Mesendoderm (in vitro differentiated cells): ENCODE results near the gene RAB6B.
A peak's percentile ranks its signal among the peaks of the same experiment; 100 is the strongest.

Source experiments
- DNase-seq: peaks from one replicate; pipeline ENCODE4 v3.0.0; 2013
- H2AK5ac ChIP-seq: 2 replicates; pipeline ENCODE4 v1.6.1; 2013; ENCODE audit warnings: low read length, inconsistent platforms
- H2BK120ac ChIP-seq: 2 replicates; pipeline ENCODE4 v1.6.1; 2013; ENCODE audit warnings: low read depth, mild to moderate bottlenecking, low read length, moderate library complexity, mixed read lengths
- H2BK15ac ChIP-seq: replicated peaks from 2 replicates; pipeline ENCODE4 v1.6.1; 2013; ENCODE audit warnings: low read depth, mild to moderate bottlenecking, moderate library complexity
- H2BK5ac ChIP-seq: 2 replicates; pipeline ENCODE4 v1.6.1; 2013; ENCODE audit warnings: low read length, inconsistent platforms
- H3K18ac ChIP-seq: 2 replicates; pipeline ENCODE4 v1.6.1; 2013; ENCODE audit warnings: mild to moderate bottlenecking, low read length, mixed read lengths
- H3K23ac ChIP-seq: one replicate; pipeline ENCODE4 v1.6.1; 2013; ENCODE audit warnings: low read length
- H3K27ac ChIP-seq: 2 replicates; pipeline ENCODE4 v1.5.1; 2013; ENCODE audit warnings: low read depth, mild to moderate bottlenecking, inconsistent platforms, low read length, moderate library complexity
- H3K27me3 ChIP-seq: 2 replicates; pipeline ENCODE4 v1.6.1; 2013; ENCODE audit warnings: low read length, control low read depth, mild to moderate bottlenecking, inconsistent platforms; ENCODE audit not compliant: insufficient read depth, poor library complexity
- H3K36me3 ChIP-seq: 2 replicates; pipeline ENCODE4 v1.6.1; 2013; ENCODE audit warnings: low read length, inconsistent platforms; ENCODE audit not compliant: control insufficient read depth, insufficient read depth
- H3K4ac ChIP-seq: one replicate; pipeline ENCODE4 v1.6.1; 2013; ENCODE audit warnings: low read depth, mild to moderate bottlenecking, low read length, moderate library complexity
- H3K4me1 ChIP-seq: 2 replicates; pipeline ENCODE4 v1.6.1; 2013; ENCODE audit warnings: low read depth, low read length, inconsistent platforms; ENCODE audit not compliant: control insufficient read depth
- H3K4me2 ChIP-seq: 2 replicates; pipeline ENCODE4 v1.6.1; 2013; ENCODE audit warnings: low read length
- H3K4me3 ChIP-seq: 2 replicates; pipeline ENCODE4 v1.5.1; 2013; ENCODE audit warnings: mild to moderate bottlenecking, low read length
- H3K56ac ChIP-seq: one replicate; pipeline ENCODE4 v1.6.1; 2013; ENCODE audit warnings: low read length
- H3K79me1 ChIP-seq: 2 replicates; pipeline ENCODE4 v1.6.1; 2013; ENCODE audit warnings: low read length, inconsistent platforms
- H3K79me2 ChIP-seq: 2 replicates; pipeline ENCODE4 v1.6.1; 2013; ENCODE audit warnings: mild to moderate bottlenecking, low read length; ENCODE audit not compliant: control insufficient read depth, insufficient read depth
- H3K9ac ChIP-seq: 2 replicates; pipeline ENCODE4 v1.6.1; 2013; ENCODE audit warnings: low read length, inconsistent platforms
- H4K5ac ChIP-seq: one replicate; pipeline ENCODE4 v1.6.1; 2013; ENCODE audit warnings: low read length
- H4K8ac ChIP-seq: one replicate; pipeline ENCODE4 v1.6.1; 2013; ENCODE audit warnings: low read depth, mild to moderate bottlenecking, control low read depth, low read length, moderate library complexity
- WGBS: extraction: QIAGEN DNeasy Blood & Tissue Kit; methylation state at CpG from one replicate; pipeline ENCODE4 v1.1.7; 2013; ENCODE audit warnings: low lambda C conversion rate, missing lambda C conversion rate; ENCODE audit not compliant: insufficient coverage; ENCODE audit errors: extremely low coverage; 5-methylcytosine and 5-hydroxymethylcytosine counted together

Gene RAB6B

DNA sequence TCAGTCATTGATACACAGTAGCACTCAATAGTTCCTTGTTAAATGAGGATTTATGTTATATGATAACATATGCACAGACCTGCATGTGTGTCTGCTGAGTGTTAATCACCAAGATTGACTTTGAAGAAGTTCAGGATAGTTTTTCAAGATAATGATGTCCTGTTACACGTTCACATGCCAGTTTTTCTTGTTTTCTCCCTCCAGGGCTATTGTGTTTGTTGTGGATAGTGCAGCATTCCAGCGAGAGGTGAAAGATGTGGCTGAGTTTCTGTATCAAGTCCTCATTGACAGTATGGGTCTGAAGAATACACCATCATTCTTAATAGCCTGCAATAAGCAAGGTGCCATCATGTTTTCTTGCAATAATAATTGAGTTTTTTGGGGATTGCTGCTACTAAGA lies 80.3 kb downstream of the RAB6B start:
- DNase-seq: no peak
- no peak overlapping the region for H2BK120ac ChIP-seq
- H3K79me1 ChIP-seq: peaks cover 2% of the 10 kb centered on the region
- H3K27ac ChIP-seq: no peak overlapping the region
- no peak overlapping the region for H3K23ac ChIP-seq
- no peak overlapping the region for H3K4ac ChIP-seq
- H2AK5ac ChIP-seq: no peak overlapping the region
- no peaks in the 10 kb centered on the region for H3K4me1 ChIP-seq
- no peak overlapping the region for H3K9ac ChIP-seq
- H3K79me2 ChIP-seq: no peaks in the 10 kb centered on the region
- no peak overlapping the region for H3K4me3 ChIP-seq
- no peak overlapping the region for H3K56ac ChIP-seq
- H3K27me3 ChIP-seq: no peaks in the 10 kb centered on the region
- no peak overlapping the region for H2BK15ac ChIP-seq
- H4K8ac ChIP-seq: no peak overlapping the region
- no peak overlapping the region for H2BK5ac ChIP-seq
- no peak overlapping the region for H4K5ac ChIP-seq
- peaks cover 5% of the 10 kb centered on the region for H3K36me3 ChIP-seq
- H3K18ac ChIP-seq: no peak overlapping the region
- H3K4me2 ChIP-seq: no peak overlapping the region
- WGBS: no CpG with 5 or more reads among the region's 2 CpGs

DNA sequence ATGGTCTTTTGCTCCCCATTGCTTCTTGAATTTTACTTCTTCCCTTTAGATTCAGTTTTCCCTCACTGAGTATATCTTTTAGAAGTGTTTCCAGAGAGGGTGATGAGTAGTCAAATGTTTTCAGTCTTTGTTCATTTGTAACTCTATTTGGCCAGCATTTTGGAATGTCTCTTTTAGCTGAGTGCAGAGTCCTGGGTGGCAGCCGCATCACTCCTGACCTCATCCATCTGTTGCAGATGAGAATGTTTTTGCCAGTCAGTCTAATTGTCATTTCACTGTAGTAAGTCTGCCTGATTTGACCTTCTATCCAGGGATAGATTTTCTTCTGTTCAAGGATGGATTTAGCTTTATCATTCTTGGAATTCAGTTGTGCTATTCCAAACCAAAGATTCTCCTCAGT lies 82.8 kb downstream of the RAB6B start:
- Histone ChIP-seq H2BK15ac (no peak overlapping the region), H3K27ac (no peak overlapping the region), H3K4me3 (no peak overlapping the region), H3K56ac (no peak overlapping the region), H3K79me1 (peaks cover 4% of the 10 kb centered on the region), H3K18ac (no peak overlapping the region), H3K79me2 (no peaks in the 10 kb centered on the region), H3K9ac (no peak overlapping the region), H2BK120ac (no peak overlapping the region), H3K4ac (no peak overlapping the region), H3K36me3 (peaks cover 2% of the 10 kb centered on the region), H3K4me1 (no peaks in the 10 kb centered on the region), H3K27me3 (no peaks in the 10 kb centered on the region), H2BK5ac (no peak overlapping the region), H4K5ac (no peak overlapping the region), H3K23ac (no peak overlapping the region), H2AK5ac (no peak overlapping the region), H4K8ac (no peak overlapping the region), H3K4me2 (no peak overlapping the region)
- WGBS: no CpG with 5 or more reads among the region's 1 CpG
- DNase-seq: no peak

DNA sequence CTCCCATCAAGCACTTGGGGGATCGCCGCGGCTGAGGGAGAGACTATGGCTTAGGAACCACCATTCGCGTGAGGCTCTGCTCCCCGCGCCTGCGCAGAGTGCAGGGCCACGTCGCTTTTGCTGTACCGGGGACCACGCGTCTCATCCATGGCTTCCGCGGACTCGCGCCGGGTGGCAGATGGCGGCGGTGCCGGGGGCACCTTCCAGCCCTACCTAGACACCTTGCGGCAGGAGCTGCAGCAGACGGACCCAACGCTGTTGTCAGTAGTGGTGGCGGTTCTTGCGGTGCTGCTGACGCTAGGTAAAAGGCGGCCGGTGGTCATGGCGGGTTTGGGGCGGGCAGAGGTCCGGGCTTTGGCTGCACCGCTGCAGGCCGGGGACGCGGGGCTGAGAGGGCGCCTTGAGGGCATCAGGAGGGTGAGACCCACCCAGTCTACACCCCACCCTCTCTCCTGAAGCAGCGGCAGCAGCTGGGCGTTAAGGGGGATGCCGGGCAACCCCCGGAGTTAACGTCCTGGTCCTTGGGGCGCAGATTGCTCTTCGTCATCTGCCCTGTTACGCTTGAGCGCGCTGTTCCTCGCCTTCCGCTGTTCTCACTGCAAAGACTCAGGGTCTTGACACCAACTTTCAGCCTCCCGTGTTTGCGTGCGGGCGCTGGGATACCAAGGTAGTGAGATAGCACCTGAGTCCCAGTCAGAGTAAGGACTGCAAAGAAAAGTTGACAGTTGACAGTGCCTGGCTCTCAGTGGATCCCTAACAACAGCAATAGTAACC lies 89.8 kb downstream of the RAB6B start, which contains the start of gene SRPRB:
SRPRB (plus strand) TSS at position 114 of the 774 bp plus-strand sequence; CDS start at position 148, 34 bp downstream.
- WGBS: no CpG with 5 or more reads among the region's 53 CpGs
- Histone ChIP-seq H2BK15ac (no peak within 1 kb of the TSS), H3K27ac (no peak within 1 kb of the TSS), H3K18ac (no peak within 1 kb of the TSS), H3K79me2 (peaks cover 3% of the 10 kb centered on the region), H3K4me2 (peak within 1 kb of the TSS; percentile 96), H3K4me3 (peak within 1 kb of the TSS; percentile 82), H2BK5ac (no peak within 1 kb of the TSS), H2BK120ac (no peak within 1 kb of the TSS), H4K5ac (no peak within 1 kb of the TSS), H3K9ac (peak within 1 kb of the TSS; percentile 81), H3K56ac (peak within 1 kb of the TSS; percentile 97), H2AK5ac (no peak within 1 kb of the TSS), H4K8ac (no peak within 1 kb of the TSS), H3K23ac (no peak within 1 kb of the TSS), H3K4me1 (peaks cover 1% of the 10 kb centered on the region), H3K79me1 (peaks cover 6% of the 10 kb centered on the region), H3K4ac (peak within 1 kb of the TSS; percentile 29), H3K36me3 (no peaks in the 10 kb centered on the region), H3K27me3 (no peaks in the 10 kb centered on the region)
- DNase-seq: peak; percentile 96

DNA sequence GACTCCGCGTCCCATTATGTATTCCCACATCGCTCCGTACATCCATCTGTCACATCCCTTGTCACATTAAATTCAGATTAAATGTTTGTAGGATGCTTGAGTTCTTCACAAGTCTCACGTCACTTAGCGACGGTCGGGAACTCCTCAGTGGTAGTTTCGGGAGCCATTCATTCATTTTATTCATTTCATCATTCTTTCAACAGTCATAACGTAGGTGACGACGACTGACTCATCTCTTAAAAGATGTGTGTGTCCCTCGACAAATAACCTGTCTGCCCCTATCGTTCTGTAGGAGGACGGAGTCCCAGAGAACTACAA lies 90.3 kb downstream of the RAB6B start:
- peaks cover 3% of the 10 kb centered on the region for H3K79me2 ChIP-seq
- H3K27ac ChIP-seq: no peak overlapping the region
- peaks cover 1% of the 10 kb centered on the region for H3K4me1 ChIP-seq
- H2BK15ac ChIP-seq: no peak overlapping the region
- H2AK5ac ChIP-seq: no peak overlapping the region
- peaks cover 6% of the 10 kb centered on the region for H3K79me1 ChIP-seq
- no peak overlapping the region for H3K23ac ChIP-seq
- no peak overlapping the region for H4K5ac ChIP-seq
- no peak overlapping the region for H3K9ac ChIP-seq
- H3K4ac ChIP-seq: no peak overlapping the region
- no peak overlapping the region for H3K56ac ChIP-seq
- no peaks in the 10 kb centered on the region for H3K36me3 ChIP-seq
- H3K4me3 ChIP-seq: no peak overlapping the region
- H2BK120ac ChIP-seq: no peak overlapping the region
- H3K18ac ChIP-seq: no peak overlapping the region
- WGBS: no CpG with 5 or more reads among the region's 15 CpGs
- no peak for DNase-seq
- no peak overlapping the region for H4K8ac ChIP-seq
- no peaks in the 10 kb centered on the region for H3K27me3 ChIP-seq
- peak overlapping the region; percentile 0 for H3K4me2 ChIP-seq
- H2BK5ac ChIP-seq: no peak overlapping the region

DNA sequence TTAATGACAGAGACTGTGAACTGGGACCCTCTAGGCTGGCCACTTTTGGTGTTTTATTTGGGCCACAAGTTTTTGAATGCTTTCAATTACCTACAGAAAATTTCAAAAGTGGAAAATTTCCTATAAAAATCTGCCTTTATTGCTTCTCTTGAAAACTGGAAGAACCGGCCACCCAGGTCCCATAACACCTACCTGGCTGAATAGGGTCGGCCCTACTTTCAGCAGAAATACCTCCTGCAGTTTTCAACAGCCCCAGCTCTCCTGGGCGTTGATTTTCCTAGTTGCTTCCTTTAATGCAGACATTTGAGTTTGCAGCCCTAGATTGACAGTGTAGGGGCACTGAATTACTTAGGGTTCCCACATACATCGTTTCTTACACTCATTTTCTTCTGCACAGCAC lies 90.8 kb downstream of the RAB6B start:
- H3K79me1 ChIP-seq: peaks cover 4% of the 10 kb centered on the region
- no peak overlapping the region for H2BK15ac ChIP-seq
- H3K18ac ChIP-seq: no peak overlapping the region
- no peak overlapping the region for H3K4me2 ChIP-seq
- no CpG with 5 or more reads among the region's 4 CpGs for WGBS
- no peaks in the 10 kb centered on the region for H3K36me3 ChIP-seq
- no peak overlapping the region for H3K23ac ChIP-seq
- H3K79me2 ChIP-seq: peaks cover 3% of the 10 kb centered on the region
- no peak overlapping the region for H3K9ac ChIP-seq
- H2BK5ac ChIP-seq: no peak overlapping the region
- DNase-seq: no peak
- no peak overlapping the region for H4K5ac ChIP-seq
- H3K4me1 ChIP-seq: peaks cover 1% of the 10 kb centered on the region
- H2BK120ac ChIP-seq: no peak overlapping the region
- H3K27ac ChIP-seq: no peak overlapping the region
- H3K56ac ChIP-seq: no peak overlapping the region
- H3K4me3 ChIP-seq: no peak overlapping the region
- H3K4ac ChIP-seq: no peak overlapping the region
- H4K8ac ChIP-seq: no peak overlapping the region
- H3K27me3 ChIP-seq: no peaks in the 10 kb centered on the region
- H2AK5ac ChIP-seq: no peak overlapping the region

DNA sequence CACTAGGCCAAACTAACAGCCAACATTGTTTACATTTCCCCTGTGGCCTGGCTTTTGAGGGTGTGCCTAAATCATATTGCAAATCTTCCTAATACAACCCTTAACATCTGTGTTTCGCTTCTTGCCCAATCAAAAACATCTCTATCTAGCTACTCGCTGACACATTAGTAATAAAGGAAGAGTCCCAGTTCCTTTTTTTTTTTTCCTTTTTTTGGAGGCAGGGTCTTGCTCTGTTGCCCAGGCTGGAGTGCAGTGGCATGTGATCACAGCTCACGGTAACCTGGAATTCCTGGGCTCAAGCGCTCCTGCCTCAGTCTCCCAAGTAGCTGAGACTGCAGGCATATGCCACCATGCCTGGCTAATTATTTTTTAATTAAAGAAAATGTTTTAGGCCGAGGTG lies 92.2 kb downstream of the RAB6B start:
- H3K79me1 ChIP-seq: peaks cover 4% of the 10 kb centered on the region
- WGBS: no CpG with 5 or more reads among the region's 5 CpGs
- no peak overlapping the region for H3K56ac ChIP-seq
- H3K9ac ChIP-seq: no peak overlapping the region
- no peak overlapping the region for H2AK5ac ChIP-seq
- no peaks in the 10 kb centered on the region for H3K36me3 ChIP-seq
- no peak overlapping the region for H4K8ac ChIP-seq
- no peak overlapping the region for H2BK15ac ChIP-seq
- H3K79me2 ChIP-seq: peaks cover 3% of the 10 kb centered on the region
- DNase-seq: no peak
- no peak overlapping the region for H3K27ac ChIP-seq
- no peak overlapping the region for H2BK5ac ChIP-seq
- no peak overlapping the region for H3K4me3 ChIP-seq
- peaks cover 1% of the 10 kb centered on the region for H3K4me1 ChIP-seq
- H2BK120ac ChIP-seq: no peak overlapping the region
- H3K4me2 ChIP-seq: no peak overlapping the region
- H3K4ac ChIP-seq: no peak overlapping the region
- H4K5ac ChIP-seq: no peak overlapping the region
- no peak overlapping the region for H3K23ac ChIP-seq
- H3K18ac ChIP-seq: no peak overlapping the region
- no peaks in the 10 kb centered on the region for H3K27me3 ChIP-seq
